ENCODE measurements around the gene ROR2.

The ROR2 gene

DNA sequence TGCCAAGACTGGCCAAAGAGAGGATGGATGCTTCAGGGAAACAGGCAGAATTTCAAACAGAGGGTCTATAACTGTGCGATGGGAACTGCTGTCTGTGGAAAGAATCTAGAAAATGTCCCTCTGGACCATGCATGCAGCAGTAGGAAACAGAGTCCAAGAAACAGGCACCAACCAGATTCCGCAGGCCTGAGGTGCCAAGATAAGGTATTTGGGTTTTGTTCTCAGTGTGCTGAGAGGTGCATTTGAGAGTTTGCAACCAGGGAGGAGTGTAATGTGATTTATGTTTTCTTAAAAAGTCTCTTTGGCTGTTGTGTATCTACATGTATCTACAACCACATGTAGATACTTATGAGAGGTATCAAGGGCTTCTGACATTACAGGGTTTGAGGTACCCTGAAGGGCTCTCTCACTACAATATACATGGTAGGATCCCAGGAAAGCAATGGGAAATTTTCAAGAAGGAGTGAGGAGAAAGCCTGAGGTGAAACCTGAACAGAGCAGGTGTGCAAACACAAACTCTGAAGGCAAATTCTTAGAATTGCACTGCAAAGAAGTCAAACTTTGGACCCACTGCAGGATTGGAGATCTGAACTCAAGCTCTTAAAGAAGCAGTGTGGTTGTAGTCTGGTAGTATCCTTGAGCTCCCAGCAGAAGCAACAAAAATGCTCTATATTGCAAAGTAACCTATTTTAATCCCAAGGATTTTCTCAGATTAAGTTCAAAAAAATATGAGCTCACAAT lies 343.6 kb downstream of the ROR2 start:
- no peaks in the 10 kb centered on the region for H3K79me2 ChIP-seq (ENCODE audit: insufficient read depth, low read length)
- no peak overlapping the region for H3K27ac ChIP-seq (ENCODE audit: low read depth, low read length)
- no peak overlapping the region for H3K4me2 ChIP-seq (ENCODE audit: low read depth, low read length, poor library complexity, severe bottlenecking)
- H3K36me3 ChIP-seq (ENCODE audit: low read length): no peaks in the 10 kb centered on the region
- H3K4me3 ChIP-seq (ENCODE audit: insufficient read depth, low read length, poor library complexity, severe bottlenecking): no peak overlapping the region
- no peaks in the 10 kb centered on the region for H3F3A ChIP-seq (ENCODE audit: insufficient read depth)
- no peaks in the 10 kb centered on the region for H3K9me3 ChIP-seq (ENCODE audit: insufficient read depth, low read length)
- no peak overlapping the region for H3K9ac ChIP-seq (ENCODE audit: low read length)
- no peaks in the 10 kb centered on the region for H4K20me1 ChIP-seq (ENCODE audit: low read depth, low read length)
- TF ChIP-seq, protein P1, sequence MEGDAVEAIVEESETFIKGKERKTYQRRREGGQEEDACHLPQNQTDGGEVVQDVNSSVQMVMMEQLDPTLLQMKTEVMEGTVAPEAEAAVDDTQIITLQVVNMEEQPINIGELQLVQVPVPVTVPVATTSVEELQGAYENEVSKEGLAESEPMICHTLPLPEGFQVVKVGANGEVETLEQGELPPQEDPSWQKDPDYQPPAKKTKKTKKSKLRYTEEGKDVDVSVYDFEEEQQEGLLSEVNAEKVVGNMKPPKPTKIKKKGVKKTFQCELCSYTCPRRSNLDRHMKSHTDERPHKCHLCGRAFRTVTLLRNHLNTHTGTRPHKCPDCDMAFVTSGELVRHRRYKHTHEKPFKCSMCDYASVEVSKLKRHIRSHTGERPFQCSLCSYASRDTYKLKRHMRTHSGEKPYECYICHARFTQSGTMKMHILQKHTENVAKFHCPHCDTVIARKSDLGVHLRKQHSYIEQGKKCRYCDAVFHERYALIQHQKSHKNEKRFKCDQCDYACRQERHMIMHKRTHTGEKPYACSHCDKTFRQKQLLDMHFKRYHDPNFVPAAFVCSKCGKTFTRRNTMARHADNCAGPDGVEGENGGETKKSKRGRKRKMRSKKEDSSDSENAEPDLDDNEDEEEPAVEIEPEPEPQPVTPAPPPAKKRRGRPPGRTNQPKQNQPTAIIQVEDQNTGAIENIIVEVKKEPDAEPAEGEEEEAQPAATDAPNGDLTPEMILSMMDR (IDR thresholded peaks at IDR 0.05; ENCODE audit: insufficient read depth, low read length, poor library complexity, severe bottlenecking): no peak
- TF ChIP-seq EZH2phosphoT487 (conservative IDR thresholded peaks at IDR 0.05; ENCODE audit: low read length): no peak
- no peaks in the 10 kb centered on the region for H3K27me3 ChIP-seq (ENCODE audit: low read length)
- no peak overlapping the region for H2AFZ ChIP-seq (ENCODE audit: low read depth, low read length, severe bottlenecking)
- H3K9me2 ChIP-seq (replicated peaks; ENCODE audit: insufficient read depth, low read length): no peaks in the 10 kb centered on the region

GRCh38 chr9:91604451-91605179 lies 345.4 kb downstream of the ROR2 start:
- H3K4me2 ChIP-seq (ENCODE audit: low read depth, low read length, poor library complexity, severe bottlenecking): no peak overlapping the region
- no peaks in the 10 kb centered on the region for H3K79me2 ChIP-seq (ENCODE audit: insufficient read depth, low read length)
- H3K4me3 ChIP-seq (ENCODE audit: insufficient read depth, low read length, poor library complexity, severe bottlenecking): no peak overlapping the region
- H2AFZ ChIP-seq (ENCODE audit: low read depth, low read length, severe bottlenecking): no peak overlapping the region
- H3K27ac ChIP-seq (ENCODE audit: low read depth, low read length): no peak overlapping the region
- H3K9ac ChIP-seq (ENCODE audit: low read length): no peak overlapping the region
- no peaks in the 10 kb centered on the region for H4K20me1 ChIP-seq (ENCODE audit: low read depth, low read length)
- H3K9me3 ChIP-seq (ENCODE audit: insufficient read depth, low read length): no peaks in the 10 kb centered on the region
- no peak for TF ChIP-seq EZH2phosphoT487 (conservative IDR thresholded peaks at IDR 0.05; ENCODE audit: low read length)
- TF ChIP-seq, protein P1 (IDR thresholded peaks at IDR 0.05; ENCODE audit: insufficient read depth, low read length, poor library complexity, severe bottlenecking): no peak
- no peaks in the 10 kb centered on the region for H3K36me3 ChIP-seq (ENCODE audit: low read length)
- H3F3A ChIP-seq (ENCODE audit: insufficient read depth): no peaks in the 10 kb centered on the region
- no peaks in the 10 kb centered on the region for H3K9me2 ChIP-seq (replicated peaks; ENCODE audit: insufficient read depth, low read length)
- no peaks in the 10 kb centered on the region for H3K27me3 ChIP-seq (ENCODE audit: low read length)

DNA sequence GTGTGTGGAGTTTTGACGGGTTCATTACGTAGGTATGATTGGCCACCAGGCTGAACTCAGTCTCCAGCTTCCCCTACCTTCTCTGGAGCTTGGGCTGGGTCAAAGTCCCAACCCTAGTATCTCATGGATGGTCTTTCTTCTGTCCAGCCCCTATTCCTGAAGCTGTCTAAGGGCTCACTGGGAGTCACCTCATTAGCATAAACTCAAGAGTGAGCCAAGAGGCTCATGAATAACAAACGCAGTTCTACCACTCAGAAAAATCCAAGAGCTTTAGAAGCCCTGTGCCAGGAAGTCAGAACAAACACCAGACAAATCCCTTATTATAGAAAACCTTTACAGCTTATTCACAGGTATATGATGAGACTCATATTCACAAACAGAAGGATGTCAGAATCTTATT lies 346.1 kb downstream of the ROR2 start:
- TF ChIP-seq, protein P1 (IDR thresholded peaks at IDR 0.05; ENCODE audit: insufficient read depth, low read length, poor library complexity, severe bottlenecking): no peak
- TF ChIP-seq EZH2phosphoT487 (conservative IDR thresholded peaks at IDR 0.05; ENCODE audit: low read length): no peak
- no peak overlapping the region for H3K27ac ChIP-seq (ENCODE audit: low read depth, low read length)
- no peaks in the 10 kb centered on the region for H3K79me2 ChIP-seq (ENCODE audit: insufficient read depth, low read length)
- no peak overlapping the region for H2AFZ ChIP-seq (ENCODE audit: low read depth, low read length, severe bottlenecking)
- H3K36me3 ChIP-seq (ENCODE audit: low read length): no peaks in the 10 kb centered on the region
- no peak overlapping the region for H3K4me2 ChIP-seq (ENCODE audit: low read depth, low read length, poor library complexity, severe bottlenecking)
- no peak overlapping the region for H3K9ac ChIP-seq (ENCODE audit: low read length)
- no peaks in the 10 kb centered on the region for H3K9me3 ChIP-seq (ENCODE audit: insufficient read depth, low read length)
- no peak overlapping the region for H3K4me3 ChIP-seq (ENCODE audit: insufficient read depth, low read length, poor library complexity, severe bottlenecking)
- H3K27me3 ChIP-seq (ENCODE audit: low read length): no peaks in the 10 kb centered on the region
- H3F3A ChIP-seq (ENCODE audit: insufficient read depth): no peaks in the 10 kb centered on the region
- no peaks in the 10 kb centered on the region for H4K20me1 ChIP-seq (ENCODE audit: low read depth, low read length)
- no peaks in the 10 kb centered on the region for H3K9me2 ChIP-seq (replicated peaks; ENCODE audit: insufficient read depth, low read length)
